Measurements from ENCODE around the gene TLE1.

Gene TLE1

GRCh38 chr9:81536242-81537025 lies 152.9 kb downstream of the TLE1 start:
- H3K27me3 ChIP-seq (ENCODE audit: insufficient read depth, poor library complexity, severe bottlenecking): no peaks in the 10 kb centered on the region
- no peak for TF ChIP-seq POLR2AphosphoS5 (IDR thresholded peaks at IDR 0.05; ENCODE audit: low read depth)
- TF ChIP-seq SPI1 (IDR thresholded peaks at IDR 0.05; ENCODE audit: borderline replicate concordance, low read depth): no peak
- TF ChIP-seq, protein P1, sequence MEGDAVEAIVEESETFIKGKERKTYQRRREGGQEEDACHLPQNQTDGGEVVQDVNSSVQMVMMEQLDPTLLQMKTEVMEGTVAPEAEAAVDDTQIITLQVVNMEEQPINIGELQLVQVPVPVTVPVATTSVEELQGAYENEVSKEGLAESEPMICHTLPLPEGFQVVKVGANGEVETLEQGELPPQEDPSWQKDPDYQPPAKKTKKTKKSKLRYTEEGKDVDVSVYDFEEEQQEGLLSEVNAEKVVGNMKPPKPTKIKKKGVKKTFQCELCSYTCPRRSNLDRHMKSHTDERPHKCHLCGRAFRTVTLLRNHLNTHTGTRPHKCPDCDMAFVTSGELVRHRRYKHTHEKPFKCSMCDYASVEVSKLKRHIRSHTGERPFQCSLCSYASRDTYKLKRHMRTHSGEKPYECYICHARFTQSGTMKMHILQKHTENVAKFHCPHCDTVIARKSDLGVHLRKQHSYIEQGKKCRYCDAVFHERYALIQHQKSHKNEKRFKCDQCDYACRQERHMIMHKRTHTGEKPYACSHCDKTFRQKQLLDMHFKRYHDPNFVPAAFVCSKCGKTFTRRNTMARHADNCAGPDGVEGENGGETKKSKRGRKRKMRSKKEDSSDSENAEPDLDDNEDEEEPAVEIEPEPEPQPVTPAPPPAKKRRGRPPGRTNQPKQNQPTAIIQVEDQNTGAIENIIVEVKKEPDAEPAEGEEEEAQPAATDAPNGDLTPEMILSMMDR (IDR thresholded peaks at IDR 0.05; ENCODE audit: insufficient read depth, low read length): no peak
- no peak for TF ChIP-seq GABPA (IDR thresholded peaks at IDR 0.05; ENCODE audit: low read depth)
- TF ChIP-seq REST (IDR thresholded peaks at IDR 0.05; ENCODE audit: insufficient replicate concordance, low read depth): no peak

DNA sequence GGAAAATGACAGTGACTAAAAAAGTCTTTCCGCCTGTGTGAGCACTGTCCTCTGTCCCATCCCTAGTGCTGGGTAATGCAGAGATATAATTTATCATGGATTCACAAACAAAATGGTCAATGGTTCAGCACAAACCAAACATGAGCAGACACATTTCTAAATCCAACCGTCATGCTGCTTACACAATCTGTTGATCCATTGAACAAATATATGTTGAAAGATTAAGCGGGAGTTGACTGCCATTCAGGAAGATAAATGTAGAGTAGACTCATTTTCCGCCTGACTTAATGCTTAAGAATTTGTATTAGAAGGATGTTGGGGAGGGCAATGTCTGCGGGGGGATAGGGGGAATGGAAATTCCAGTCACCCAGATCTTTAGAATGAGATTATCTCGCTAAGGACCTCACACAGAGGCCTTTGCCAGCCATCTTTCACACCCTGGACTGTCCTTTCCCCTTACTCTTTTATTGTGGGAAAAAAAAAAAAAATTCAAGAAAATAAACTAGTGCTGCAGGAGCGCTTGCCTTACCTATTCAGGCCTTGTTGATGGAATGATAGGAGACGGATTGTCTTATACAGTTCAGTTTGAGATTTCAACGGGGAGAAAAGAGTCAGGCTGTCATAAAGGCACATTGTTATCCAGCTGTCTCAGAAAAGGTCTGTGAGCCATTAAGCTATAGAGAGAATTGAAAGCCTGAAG lies 153.7 kb downstream of the TLE1 start:
- no peak for TF ChIP-seq SPI1 (IDR thresholded peaks at IDR 0.05; ENCODE audit: borderline replicate concordance, low read depth)
- no peak for TF ChIP-seq POLR2AphosphoS5 (IDR thresholded peaks at IDR 0.05; ENCODE audit: low read depth)
- no peak for TF ChIP-seq GABPA (IDR thresholded peaks at IDR 0.05; ENCODE audit: low read depth)
- TF ChIP-seq, protein P1 (IDR thresholded peaks at IDR 0.05; ENCODE audit: insufficient read depth, low read length): no peak
- TF ChIP-seq REST (IDR thresholded peaks at IDR 0.05; ENCODE audit: insufficient replicate concordance, low read depth): no peak
- no peak for DNase-seq (ENCODE audit: low read depth in 1 of 2, low spot score in 1 of 2)
- H3K4me3 ChIP-seq (replicated peaks; ENCODE audit: insufficient read depth, low read length): no peak overlapping the region
- no peaks in the 10 kb centered on the region for H3K27me3 ChIP-seq (ENCODE audit: insufficient read depth, poor library complexity, severe bottlenecking)
- H3K27ac ChIP-seq (replicated peaks): no peak overlapping the region

More at GRCh38 chr9:81536242-81537025, 152.9 kb downstream of the TLE1 start:
- Histone ChIP-seq H3K27ac (replicated peaks) (no peak overlapping the region), H3K4me3 (replicated peaks; ENCODE audit: insufficient read depth, low read length) (no peak overlapping the region)
- no peak for DNase-seq (ENCODE audit: low read depth in 1 of 2, low spot score in 1 of 2)

- Histone ChIP-seq H3K27me3 (ENCODE audit: insufficient read depth, poor library complexity, severe bottlenecking) (no peaks in the 10 kb centered on the region), H3K27ac (replicated peaks) (no peak overlapping the region), H3K4me3 (replicated peaks; ENCODE audit: insufficient read depth, low read length) (no peak overlapping the region)
- no peak for TF ChIP-seq SPI1 (IDR thresholded peaks at IDR 0.05; ENCODE audit: borderline replicate concordance, low read depth)
- TF ChIP-seq GABPA (IDR thresholded peaks at IDR 0.05; ENCODE audit: low read depth): no peak
- TF ChIP-seq POLR2AphosphoS5 (IDR thresholded peaks at IDR 0.05; ENCODE audit: low read depth): no peak
- TF ChIP-seq, protein P1 (IDR thresholded peaks at IDR 0.05; ENCODE audit: insufficient read depth, low read length): no peak
- no peak for TF ChIP-seq REST (IDR thresholded peaks at IDR 0.05; ENCODE audit: insufficient replicate concordance, low read depth)
- no peak for DNase-seq (ENCODE audit: low read depth in 1 of 2, low spot score in 1 of 2)
These were observed 155.0 kb downstream of the TLE1 start for GRCh38 chr9:81534138-81534875.
